Eye (tissue), 1 donor: ENCODE results near the gene DTNBP1.

Experiments
- DNase-seq: peaks from one replicate; pipeline ENCODE4 v3.0.0-alpha.2; 2015

Gene DTNBP1

GRCh38 chr6:15622045-15622740 is 40.6 kb downstream of the DTNBP1 start:
- DNase-seq, result no peak

DNA sequence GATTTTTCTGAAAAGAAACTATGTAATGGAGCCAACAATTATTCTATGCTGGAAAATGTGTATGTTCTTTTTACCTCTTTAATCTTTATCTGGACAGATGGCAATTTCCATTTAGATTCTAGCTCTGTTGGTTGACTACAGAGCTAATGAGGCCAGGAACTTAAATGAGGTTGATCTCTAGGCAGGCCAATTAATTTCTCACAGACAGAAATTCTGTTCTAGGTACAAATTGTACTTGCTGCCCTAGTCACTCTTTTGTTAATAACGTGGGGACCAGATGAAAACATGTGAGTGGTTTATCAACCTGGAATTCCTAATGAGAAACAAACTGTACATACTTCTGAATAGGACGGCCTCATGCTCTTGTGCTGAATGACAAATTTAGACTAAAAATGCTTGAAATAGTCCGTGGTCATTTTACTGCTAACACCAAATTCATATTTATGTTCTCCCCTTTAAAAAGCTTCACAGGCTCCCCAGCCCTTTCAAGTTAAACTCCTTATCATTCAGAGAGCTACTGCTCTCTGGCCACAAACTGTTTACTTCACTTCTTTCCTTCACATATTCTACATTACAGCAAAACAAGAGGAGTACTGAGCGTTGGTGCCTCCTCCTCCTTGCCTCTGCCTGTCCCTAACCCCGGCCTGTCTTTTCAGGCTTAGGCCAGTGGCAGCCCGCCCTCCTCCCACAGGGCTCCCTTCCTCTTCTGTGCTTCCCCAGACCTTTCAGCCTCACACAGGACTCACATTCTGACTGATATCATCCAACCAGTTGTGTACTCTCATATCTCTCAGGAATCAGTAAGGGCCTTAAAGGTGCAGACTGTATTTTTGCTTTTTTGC is 41.4 kb downstream of the DTNBP1 start:
- peak; percentile 41 for DNase-seq

DNA sequence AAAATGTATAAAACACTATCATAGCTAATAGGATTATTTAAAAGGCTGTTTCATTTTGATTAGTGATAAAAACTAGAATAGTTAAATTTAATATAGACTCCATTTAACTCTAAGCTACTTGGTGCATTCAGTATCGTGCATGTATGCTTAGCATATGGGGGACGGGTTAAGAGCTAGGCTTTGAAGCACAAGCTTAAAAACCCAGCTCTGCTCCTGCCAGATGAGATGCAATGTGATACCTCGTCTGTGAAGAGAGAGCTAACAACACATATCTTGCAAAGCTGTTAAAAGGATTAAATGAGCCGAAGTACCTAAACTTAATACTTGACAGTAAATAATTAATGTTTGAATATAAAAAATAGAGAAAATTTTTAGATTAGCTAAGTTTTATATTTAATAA is 42.2 kb downstream of the DTNBP1 start:
- no peak for DNase-seq

- DNase-seq, result no peak
These were observed 43.5 kb downstream of the DTNBP1 start for GRCh38 chr6:15619330-15619729.

- DNase-seq, result no peak
These were observed 44.1 kb downstream of the DTNBP1 start for GRCh38 chr6:15618685-15619084.

DNA sequence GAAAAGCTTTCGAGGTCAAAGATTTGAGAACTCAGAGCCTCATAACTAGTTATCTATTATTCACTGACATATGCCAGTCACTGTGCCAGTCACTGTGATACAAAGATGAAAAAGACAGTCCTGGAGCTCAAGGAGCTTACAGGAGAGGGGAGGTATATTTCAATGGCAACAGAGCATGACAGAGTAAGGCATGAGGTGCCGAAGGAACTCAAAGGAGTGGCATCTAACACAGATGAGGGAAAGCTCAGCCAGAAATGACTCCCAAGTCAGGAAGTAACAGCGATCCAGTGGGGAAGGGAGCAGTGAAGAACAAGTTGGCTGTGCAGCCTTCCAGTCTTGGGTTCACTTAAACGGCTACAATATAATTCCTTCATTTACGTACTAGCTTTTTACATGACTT is 46.6 kb downstream of the DTNBP1 start:
- DNase-seq, result no peak

DNA sequence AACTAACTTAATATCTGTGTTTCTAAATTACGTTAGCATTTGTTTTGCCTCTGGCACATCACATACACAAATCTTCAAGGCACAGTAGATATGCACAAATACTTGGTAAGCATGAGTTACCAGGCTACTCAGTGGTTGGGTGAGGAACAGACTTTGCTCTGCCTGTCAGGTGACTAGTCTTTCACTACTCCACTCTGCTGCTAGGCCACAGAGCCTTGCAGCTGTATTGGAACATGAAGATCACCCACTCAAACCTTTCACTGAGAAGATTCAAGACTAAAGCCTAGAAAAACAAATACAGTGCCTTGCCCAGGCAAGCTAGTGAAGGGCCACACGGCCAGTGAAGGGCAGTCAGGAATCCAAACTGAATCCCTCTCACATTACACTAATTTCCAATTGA is 47.0 kb downstream of the DTNBP1 start:
- no peak for DNase-seq

DNA sequence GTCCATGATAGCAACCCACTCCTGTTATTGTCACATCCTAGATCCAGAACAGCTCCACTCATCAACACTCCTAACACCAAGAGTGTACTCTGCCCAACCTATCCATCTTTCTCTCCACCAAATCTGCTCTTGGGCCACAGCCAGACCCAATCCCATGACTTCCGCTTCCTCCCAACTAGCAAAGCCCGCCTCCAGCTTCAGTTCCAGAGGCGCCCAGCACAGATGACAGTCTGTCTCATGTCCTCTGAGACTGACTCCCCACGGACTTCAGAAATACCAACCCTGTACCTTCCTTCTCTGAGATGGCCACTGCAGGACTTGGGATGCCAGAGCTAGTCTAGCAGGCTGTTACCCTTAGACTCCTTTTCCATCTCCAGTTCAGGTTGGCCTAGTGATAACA is 48.6 kb downstream of the DTNBP1 start:
- DNase-seq, result no peak

GRCh38 chr6:15608396-15608795 is 54.4 kb downstream of the DTNBP1 start:
- DNase-seq, result no peak

- no peak for DNase-seq
These were observed 55.2 kb downstream of the DTNBP1 start for GRCh38 chr6:15607603-15608002.

DNA sequence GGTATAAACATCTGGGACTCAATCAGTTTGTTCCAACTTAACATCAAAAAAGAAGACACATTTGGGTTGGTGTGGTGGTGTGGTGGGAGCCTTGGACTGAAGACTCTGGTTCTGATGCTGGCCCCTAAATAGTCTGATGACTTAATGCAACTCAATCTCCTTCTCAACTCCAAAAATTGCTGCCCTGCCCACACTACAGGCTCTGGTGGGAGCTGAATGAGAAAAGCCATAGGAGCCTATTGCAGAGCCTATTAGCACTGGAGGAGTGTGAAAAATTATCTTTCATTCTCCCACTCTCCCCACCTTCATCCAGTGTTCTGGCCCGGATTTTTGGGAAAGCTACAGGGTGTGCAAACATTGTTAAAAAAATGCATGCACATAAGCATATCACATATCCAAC is 56.5 kb downstream of the DTNBP1 start:
- DNase-seq, result no peak

DNA sequence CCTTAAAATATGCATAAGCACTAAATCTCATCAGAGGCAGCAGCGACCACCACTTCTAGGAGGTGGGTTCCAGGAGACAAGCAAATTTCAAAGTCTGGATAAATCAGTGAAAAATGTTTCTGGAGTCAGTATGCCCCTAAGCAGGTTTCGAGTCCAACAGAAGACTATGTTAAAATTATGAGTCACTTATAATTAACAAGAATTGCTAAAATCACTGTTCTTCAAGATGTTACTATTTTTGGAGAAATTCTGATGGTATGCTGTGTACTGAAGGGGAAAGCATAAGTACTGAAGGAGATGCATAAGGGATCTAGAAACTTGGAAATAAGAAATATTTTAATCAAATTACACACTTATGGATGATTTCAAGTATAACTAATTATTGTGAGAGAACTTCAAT is 58.0 kb downstream of the DTNBP1 start:
- DNase-seq, result no peak

- DNase-seq, result no peak
These were observed 60.7 kb downstream of the DTNBP1 start for GRCh38 chr6:15602154-15602553.

DNA sequence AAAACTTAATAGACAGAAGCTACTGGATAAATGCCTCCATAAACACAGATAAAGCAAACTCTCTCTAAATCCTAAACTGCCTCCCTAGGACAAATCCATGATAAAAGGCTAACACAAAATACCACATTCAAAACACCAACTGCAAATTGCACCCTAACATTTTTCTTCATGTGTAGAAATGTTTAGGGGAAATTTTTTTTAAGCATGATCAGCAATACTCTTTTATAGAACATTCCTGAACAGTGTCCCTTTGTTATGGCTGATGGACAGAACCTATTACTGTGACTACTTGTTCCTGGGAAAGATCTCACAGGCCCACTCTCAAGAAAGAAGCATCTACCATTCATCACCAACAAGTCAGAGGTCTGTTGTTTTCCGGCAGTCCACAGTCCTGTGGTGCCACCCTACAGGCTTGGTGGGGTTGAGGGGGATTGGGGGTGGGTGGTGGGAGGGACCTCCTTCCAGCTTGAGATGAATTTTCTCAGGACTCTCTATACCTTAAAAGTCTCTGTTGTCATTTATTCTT is 64.5 kb downstream of the DTNBP1 start:
- no peak for DNase-seq

GRCh38 chr6:15596186-15596896 is 66.5 kb downstream of the DTNBP1 start:
- no peak for DNase-seq

- no peak for DNase-seq
These were observed 67.2 kb downstream of the DTNBP1 start for GRCh38 chr6:15595461-15596173.

DNA sequence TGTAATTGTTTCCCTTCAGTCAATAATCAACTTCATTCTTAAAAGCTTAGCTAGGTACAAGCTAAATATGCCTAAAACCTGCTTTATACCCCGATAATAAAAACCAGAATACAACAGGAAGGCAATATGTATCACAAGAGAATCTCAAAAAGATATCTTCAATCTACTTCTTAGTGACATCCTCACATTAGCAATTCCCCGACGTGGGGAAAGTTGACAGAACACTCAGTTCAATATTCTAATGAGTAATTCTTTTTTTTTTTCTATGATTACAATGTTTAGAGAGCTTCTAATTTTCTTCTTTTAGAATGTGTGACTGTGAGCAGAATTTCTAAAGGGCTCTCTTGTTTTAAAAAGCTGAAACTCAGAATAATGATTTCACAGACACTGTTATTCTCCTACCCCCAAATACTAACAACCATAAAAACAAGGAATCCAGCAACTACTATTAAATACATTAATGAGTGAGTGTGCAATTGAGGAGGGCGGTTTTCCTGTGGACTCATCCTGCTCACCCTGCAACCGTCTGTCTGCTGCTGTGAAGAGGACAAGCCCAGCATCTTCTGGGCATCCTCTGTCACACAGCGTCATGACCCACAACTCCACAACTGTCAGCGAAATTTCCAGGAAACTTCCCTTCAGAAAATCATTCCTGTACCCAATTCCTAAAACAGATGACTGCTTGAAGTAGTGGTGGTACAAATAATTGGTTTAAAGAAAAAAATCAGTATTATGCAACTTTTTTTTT is 68.1 kb downstream of the DTNBP1 start:
- DNase-seq, result no peak

DNA sequence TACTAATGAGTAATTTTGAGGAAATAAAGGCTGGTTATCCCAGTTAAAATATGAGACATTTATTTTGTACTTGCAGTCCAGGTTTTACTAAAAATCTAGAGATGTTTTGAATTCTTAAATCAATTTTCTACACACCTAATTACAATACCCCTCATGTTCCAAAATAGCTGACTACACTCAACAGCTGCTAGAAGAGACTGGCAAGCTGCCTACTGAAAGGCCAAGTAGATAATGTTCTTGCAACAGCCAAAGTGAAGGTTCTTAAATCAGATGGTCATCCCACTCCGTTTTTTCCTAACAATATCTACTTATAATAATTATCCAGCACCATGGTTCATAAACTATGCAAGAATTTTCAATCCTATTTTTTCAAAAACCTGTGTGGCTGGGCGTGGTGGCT is 69.0 kb downstream of the DTNBP1 start:
- DNase-seq, result no peak

GRCh38 chr6:15592610-15593009 is 70.2 kb downstream of the DTNBP1 start:
- DNase-seq, result no peak

GRCh38 chr6:15588971-15589634 is 73.7 kb downstream of the DTNBP1 start:
- DNase-seq, result no peak

DNA sequence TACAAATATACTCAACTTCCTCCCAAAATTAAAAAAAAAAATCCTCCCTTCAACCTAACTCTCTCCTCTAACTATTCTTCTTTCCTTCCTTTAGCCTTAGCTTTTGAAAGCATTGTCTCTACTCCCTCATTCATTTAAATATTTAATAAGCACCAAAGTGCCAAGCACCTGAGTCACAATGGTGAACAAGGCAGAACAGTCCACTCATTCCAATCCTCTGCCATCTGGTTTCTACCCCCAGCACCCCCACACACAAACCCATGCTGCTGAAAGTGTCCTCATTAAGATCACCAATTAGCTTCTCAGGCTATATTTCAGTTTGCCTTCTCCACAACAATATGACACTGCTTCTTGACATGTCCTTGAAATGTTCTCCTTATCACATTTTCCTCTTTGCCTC is 76.3 kb downstream of the DTNBP1 start:
- no peak for DNase-seq
